GM18508 (cell line): ENCODE data around the gene DDX19B.
"Not testable (repeated sequence)": the region's sequence is repeated elsewhere in the genome, so short reads cannot be mapped to it uniquely, and the experiment has no call there.

Experiments used
- ATAC-seq: cut with Tn5 transposase; IDR thresholded peaks from one replicate; pipeline ENCODE4 v1.9.1; 2021; ENCODE audit warnings: moderate number of reproducible peaks; ENCODE audit not compliant: insufficient read depth, unreplicated experiment

Gene DDX19B

DNA sequence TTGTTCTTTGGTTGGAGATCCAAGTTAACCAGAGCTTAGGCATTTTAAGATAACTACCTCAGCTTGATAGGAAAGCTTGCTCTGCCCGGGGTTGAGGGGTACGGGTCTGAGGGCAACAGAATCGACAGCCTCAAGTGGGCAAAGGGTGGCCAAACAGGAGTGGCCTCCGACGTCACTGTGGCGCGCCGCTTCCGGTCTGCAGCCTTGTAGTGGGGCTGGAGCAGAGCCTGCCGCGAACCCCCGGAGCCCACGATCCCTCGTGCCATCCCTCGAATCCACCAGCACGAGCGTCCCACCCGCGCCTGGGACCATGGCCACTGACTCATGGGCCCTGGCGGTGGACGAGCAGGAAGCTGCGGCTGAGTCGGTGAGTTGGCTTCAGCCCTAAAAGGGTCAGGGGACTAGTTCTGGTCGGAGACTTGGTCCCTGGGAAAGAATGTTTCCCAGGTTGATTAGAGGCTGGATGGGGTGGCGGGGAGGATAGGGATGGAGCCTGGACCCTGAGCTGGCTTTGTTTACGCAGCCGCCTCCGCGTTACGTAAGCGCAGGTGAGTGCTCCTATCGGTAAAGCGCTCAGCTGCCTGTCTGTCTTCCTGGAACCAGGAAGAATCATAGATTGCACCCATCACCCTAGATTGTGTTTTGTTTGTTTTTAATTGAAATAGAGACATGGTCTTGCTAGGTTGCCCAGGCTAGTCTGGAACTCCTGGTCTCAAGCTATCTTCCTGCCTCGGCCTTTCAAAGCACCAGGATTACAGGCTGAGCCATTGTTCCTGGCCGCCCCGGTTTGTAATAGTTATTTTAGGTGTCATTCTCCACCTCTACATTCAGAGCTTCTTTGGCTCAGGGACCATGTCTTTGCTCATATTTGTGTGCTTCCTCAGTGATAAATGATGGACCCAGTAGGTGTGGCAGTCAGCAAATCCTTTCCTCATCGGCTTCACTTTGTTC is at the start of gene DDX19B:
TSS of gene DDX19B (plus strand) at position 199 of the 951 bp plus-strand sequence. CDS start at position 311, 112 bp downstream.
- ATAC-seq: no peak

DNA sequence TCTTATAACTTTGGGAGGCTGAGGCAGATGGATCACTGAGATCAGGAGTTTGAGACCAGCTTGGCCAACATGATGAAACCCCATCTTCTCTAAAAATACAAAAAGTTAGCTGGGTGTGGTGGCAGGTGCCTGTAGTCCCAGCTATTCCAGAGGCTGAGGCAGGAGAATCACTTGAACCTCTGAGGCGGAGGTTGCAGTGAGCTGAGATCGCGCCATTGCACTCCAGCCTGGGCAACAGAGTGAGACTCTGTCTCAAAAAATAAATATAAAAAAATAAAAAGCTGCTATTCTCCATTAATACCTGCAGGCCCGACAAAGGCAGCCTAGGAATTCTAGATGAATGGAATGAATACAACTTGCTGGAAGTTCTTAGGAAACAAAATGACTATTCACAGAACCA is 49.3 kb upstream of the DDX19B start:
- ATAC-seq: not testable (repeated sequence)

DNA sequence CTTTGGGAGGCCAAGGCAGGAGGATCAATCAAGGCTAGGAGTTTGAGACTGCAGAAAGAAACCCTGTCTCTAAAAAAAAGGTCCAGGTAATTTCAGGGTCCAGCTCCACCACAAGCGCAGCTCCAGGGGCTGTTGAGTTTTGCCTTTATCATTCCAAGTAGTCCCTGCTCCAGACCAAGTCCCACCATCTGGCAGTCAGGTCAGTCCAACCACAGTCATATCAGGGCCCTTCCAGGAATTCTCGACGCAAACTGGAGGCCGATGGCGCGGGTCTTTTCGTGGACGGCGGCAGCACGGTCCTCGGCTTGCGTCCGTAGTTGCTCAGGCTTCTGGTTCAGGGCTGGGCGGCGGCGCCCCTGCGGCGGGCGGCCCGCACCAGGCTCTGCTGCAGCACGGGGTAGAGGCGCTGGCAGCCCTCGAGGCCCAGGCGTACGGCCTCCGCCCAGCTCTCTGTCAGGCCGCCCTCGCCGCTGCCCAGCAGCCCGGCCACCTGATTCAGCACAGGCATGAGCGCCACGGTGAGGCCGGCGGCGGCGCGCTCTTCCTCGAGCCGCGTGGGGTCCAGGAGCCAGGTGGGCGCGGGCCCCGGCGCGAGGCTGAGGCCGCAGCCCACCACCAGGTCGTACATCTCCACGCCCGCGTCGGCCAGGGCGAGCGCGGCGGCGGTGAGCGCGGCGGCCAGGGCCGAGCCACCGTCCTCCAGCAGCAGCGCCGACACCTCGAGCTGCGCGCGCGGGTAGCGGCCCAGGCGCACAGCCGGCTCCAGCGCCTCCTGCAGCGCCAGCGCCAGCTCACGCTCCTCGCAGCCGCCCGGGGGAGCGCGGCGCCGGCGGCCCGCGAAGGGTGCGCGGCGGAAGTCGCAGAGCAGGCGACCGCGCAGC is 48.0 kb upstream of the DDX19B start:
- ATAC-seq: no peak

DNA sequence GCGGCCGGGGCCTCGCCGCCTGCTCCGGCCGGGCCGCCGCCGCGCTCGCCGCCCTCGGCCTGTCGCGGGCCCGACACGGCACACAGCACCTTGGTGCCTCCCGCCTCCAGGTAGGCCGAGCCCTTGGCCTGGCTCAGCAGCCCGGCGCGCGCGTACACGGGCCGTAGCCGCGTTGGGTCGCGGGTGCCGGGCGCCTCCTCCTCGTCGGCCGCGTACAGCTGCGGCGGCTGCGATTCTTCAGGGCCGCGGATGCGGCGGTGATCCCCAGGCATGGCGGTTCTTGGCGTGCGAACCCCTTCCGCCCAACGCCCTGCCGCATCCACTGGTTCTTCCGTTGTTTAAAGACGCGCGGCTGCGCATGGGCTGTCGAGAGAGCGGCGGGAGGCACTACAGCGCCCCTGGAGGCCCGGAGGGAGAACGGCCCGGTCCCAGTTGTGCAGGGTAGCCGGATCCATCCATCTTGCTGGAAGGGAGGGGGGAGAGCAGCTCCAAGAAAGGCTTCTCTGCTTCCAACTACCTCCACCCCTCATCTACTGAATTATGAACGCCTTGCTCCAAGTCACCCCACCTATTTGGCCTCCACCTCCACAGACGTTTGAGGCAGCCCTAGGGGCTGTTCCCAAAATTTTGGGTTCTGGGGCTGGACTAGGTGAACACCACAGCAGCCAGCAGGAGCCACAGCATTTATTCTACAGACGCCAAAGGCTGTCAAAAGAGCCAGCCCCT is 47.2 kb upstream of the DDX19B start, which contains the start of gene EXOSC6:
TSS of gene EXOSC6 (minus strand) at position 312 of the 726 bp plus-strand sequence. CDS start at position 272, 40 bp downstream.
- no peak for ATAC-seq

DNA sequence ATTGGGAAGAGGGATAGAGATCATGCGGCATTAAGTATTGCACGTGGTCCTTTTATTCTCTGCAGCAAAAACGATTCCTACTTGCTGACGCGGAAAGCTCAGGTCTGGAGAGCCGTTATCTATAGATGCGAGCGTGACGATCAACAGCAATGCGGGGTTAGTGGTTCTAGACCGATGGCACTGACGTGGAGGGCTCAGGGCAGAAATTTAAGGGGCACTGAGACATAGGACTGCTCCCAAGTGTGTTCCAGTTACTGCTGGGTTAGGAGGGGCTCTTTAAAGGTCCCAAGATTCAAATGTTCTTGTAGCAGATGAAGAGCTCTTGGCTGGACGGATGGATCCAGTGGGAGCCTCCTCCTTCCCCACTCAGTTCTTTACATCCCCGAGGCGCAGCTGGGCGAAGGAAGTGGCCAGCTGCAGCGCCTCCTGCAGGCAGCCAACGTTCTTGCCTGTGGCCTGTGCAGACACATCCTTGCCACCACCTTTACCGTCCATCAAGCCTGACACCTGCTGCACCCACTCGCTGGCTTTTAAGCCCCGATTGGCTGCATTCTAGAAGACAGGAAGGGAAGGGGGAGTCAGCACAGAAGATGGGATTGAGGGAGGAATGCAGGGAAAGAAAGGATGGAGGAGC is 46.5 kb upstream of the DDX19B start:
- no peak for ATAC-seq

DNA sequence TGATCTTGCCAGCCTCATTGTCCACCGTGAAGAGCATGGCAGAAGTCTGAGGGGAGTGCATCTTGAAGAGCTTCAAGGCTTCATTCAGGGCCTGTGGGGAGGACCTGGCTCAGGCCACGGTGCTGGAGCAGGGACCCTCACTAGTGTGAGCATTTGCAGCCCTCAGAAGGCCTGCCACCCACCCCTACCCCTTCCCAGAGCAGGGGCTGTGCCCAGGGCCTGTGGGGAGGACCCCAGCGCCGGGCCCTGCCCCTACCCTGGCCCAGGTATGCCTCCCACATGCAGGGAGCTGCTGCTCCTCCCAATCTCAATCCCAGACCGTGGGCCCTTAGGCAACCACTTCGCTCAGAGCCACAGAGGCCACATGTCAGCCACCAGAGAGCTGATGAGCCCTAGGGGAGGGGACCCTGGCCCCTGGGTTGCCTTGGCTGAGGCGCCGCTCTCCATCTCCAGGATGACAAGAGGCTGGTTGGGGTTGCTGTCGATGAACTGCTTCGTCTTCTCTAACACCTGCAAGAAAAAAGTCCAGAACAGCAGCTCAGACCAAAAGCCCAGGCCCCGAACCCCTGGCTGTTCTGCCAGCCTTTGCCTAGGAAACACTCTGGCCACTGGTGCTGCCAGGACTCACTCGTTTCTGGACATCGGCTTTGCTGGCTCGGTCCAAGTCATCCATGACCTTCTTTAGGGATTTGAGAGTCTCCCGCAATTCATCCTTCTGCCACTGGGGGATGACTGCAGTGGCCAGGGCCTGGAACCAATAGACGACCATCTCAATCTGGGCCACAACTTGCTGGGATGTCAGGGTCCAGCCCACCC is 45.5 kb upstream of the DDX19B start:
- no peak for ATAC-seq

DNA sequence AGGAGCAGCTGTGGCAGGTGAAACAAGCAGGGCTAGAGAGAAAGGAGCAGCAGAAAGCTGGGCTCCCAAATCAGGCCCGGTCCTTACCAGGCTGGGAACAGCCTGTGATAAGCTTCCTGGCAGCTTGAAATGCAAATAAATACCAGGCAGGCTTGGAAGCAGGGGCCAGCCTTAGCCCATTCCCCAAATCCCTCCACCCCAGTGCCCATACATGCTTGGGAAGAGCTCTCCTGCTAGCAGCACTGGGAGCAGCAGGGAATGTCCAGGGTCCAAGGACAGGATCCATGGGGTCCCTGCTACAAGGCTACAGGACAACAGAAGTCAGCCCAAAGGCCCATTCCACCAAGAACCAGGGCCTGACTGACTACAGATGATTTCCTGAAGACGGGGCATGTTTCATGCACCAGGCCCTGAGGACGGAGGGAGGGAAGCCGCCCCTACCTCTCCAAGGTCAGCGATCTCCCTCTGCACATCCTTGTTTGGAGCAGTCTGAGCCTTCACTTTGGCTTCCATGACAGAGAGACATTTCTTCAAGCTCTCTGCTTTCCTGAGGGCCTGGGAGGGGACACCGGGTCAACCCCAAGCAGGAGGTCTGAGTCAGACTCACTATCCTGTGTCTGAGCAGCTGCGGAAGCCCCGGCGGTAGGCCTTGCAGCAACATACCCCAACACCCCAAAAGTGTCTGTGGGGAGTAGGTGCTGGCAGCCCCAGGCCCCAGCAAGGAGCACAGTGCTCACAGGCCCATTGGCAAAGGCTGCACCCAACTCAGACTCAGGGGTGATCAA is 44.6 kb upstream of the DDX19B start:
- no peak for ATAC-seq

DNA sequence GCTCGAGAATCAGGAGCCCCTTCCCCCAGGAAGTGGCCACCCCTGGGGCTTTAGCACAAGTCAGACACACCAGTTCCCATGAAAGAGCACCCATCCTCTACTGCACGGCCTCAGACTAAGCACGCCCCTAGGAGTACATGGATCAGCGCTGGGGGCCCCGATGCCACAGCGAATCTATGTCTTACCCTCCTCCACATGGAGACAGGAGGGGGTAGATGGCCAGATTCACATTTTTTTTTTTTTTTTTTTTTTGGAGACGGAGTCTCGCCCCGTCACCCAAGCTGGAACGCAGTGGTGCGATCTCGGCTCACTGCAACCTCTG is 44.1 kb upstream of the DDX19B start:
- ATAC-seq: no peak

DNA sequence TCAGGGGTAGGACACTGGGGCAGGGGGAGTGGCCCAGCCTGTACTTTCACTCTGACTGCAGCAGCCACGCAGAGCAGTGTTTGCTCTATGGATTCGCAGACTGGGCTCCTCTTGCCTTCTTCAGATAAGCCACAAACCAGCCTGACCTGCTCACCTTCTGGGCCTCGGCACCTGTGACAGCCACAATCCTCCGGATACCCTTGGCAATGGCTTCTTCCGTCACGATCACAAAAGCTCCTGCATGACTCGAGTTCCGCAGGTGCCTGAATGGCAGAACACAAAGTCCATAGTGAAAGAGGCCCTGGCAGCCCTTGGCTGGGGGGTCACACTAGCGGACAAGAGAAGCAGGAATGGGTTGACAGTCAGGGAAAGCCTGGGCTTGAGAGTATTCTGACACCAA is 43.4 kb upstream of the DDX19B start:
- no peak for ATAC-seq

DNA sequence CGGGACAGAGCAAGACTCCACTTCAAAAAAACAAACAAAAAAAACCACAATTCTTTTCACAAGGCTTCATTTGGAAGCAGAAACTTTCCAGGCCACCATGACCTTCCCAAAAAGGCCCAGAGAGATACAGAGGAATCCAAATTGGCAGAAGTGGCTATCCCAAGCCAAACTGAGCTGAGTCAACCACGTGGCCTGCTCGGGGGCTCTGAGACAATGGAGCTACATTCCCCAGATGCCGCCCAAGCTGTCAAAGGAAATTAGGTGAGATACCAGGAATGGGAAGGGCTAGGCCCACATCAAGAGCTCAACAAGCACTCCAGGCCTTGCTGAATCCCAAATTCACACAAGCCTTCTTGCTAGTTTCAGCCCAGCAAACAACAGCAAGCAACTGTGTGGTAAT is 41.6 kb upstream of the DDX19B start:
- no peak for ATAC-seq

DNA sequence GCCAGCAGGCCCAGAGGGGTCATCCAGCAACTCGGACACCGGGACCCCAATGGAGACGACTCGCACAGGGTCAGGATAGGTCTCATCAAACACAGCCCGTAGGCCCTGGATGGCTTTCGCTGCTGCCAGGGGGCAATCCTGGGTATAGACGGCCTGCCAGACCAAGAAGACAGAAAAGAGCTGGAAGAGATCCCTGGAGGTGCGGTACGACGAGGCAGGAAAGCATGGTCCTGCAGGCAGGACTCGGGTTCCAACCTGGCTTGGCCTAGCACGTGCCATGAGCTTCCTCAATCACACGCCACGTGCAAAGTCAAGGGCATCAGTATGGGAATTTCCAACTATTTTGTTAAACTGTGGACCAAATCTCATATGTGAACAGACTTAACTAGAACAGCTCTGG is 40.9 kb upstream of the DDX19B start:
- ATAC-seq: no peak

DNA sequence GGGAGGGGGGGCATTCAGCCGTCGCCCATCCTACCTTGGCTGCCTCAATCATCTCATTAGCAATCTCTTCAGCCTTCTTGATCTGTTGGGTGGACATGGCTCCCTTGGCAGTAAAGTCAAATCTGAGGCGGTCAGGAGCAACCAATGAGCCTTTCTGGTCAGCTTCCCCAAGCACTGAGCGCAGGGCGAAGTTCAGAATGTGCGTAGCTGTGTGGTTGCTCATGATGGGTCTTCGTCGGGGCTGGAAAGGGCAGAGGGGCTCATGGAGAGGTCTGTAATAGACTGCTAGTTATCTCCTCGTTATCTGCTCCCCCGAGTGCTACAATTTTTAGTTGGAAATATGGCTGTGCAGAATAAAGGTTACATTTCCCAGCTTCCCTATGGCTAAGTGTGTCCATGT is 40.0 kb upstream of the DDX19B start:
- ATAC-seq: no peak

DNA sequence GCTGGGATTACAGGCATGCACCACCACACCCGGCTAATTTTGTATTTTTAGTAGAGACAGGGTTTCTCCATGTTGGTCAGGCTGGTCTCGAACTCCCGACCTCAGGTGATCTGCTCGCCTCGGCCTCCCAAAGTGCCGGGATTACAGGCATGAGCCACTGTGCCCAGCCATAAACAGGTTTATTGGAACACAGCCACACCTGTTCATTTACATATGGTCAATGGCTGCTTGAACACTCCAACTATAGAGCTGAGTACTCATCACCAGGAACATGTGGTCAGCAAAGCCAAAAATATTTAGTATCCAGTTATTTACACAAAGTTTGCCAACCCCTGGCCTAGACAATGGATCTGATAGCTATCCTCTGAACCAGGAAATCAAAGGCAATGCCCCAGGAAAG is 39.1 kb upstream of the DDX19B start:
- not testable (repeated sequence) for ATAC-seq

DNA sequence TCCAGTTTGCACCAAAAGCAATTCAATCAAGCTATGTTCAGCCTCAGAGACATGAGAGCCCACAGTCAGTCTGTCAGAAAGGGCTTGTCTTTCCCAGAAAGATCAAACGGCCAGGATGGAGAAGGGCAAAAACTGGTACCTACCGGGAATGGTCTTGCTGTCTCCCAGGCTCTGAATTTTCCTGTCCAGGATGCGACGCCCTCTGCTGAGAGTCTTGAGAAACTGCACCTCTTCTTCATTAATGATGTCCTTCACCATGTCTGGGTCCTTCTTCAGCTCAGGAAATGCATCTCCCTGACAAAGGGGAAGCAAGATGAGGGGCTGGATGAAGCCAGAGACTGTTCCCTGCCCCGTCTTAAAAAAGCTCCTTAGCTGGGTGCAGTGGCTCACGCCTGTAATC is 31.5 kb upstream of the DDX19B start:
- ATAC-seq: no peak

DNA sequence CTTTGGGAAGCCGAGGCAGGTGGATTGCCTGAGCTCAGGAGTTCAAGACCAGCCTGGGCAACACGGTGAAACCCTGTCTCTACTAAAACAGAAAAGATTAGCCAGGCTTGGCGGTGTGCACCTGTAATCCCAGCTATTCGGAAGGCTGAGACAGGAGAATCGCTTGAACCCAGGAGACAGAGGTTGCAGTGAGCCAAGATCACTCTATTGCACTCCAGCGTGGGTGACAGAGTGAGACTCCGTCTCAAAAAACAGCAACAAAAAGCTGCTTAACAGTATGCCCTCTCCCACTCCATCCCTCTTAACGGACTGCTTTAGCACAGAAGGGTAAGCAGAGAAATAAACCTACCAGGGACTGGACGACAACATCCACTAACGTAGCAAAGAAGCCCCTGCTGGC is 31.1 kb upstream of the DDX19B start:
- ATAC-seq: not testable (repeated sequence)

DNA sequence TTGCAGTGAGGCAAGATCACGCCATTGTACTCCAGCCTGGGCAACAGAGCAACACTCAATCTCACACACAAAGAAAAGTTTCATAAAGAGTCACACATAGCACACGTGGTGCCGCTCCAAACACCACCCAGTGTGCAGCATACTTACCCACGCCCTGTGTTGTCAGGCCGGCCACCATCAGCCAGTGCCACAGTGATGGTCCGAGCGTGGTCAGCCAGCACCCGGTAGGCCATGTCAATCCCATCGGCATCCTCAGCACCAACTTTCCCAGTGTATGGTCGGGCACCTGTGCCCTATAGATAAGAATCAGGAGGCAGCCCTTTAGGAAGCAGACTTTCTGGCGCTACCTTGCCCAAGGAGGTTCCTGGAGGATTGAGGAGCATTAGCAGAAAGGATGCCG is 29.5 kb upstream of the DDX19B start:
- no peak for ATAC-seq

DNA sequence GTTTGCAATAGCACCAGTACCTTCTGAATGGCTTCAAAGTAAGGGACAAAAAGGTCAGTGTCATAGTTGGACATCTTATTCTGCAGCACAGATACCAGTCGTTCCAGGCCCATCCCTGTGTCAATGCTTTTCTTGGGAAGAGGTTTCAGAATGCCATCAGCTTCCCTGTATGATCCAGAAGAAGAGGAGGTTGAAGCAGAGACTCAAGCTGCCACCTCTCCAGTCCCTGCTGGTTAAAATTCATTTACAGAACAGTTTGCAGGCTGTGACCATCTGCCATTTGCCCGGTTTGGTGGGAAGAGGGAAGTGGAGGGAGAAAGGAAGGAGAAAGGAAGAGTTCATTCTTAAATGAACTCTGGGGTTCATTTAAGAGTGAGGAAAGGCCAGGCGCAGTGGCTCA is 28.8 kb upstream of the DDX19B start:
- no peak for ATAC-seq

DNA sequence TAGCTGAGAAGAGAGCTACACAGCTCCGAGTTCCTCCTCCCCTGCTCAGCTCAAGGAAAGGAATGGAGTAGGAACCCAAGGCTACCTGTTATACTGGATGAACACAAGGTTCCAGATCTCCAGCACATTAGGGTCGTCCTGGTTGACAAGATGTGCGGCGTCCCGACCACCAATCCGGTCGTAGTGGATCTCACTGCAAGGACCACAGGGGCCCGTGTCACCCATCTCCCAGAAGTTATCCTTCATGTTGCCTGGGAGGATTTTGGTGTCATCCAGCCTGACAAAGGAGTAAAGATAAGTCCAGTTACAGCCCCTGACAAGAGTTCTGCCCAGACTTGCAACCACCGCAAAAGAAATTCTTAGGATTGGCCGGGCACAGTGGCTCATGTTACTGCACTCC is 27.3 kb upstream of the DDX19B start:
- ATAC-seq: no peak

DNA sequence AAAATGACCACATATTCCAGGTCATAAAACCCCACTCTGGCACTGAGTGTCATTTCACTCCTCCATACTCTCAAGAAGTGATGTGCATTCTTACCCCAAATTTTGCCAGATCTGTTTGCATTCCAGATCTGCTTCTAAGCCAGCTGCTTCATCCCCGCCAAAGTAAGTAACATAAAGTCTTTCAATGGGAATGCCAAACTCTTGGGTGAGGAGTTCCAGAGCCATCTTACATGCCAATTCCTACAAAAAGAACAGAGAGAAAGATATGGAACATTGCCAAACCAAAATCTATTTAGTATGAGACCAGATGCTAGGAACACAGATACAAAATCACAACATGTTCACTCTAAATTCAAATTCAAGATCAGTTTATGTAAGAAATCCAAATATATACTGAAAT is 22.6 kb upstream of the DDX19B start:
- ATAC-seq: no peak
